ENCODE results near the gene GDE1. TPM values are rescaled to one million over a fixed set of nuclear protein-coding genes. Genes with fewer than 3 reads are reported as not detected.

GDE1 gene
- total and polyA plus RNA-seq, 9 of the 15 experiments (the other 6 are each of a cell fraction or from before 2014, with no cell fraction given), result 18.8 to 40.5 (median 22.3) TPM

- Histone ChIP-seq H3K9me1 (ENCODE audit: control insufficient read depth, insufficient read depth, low read length) (no peaks in the 10 kb centered on the region), H4K20me1 (replicated peaks; ENCODE audit: control insufficient read depth, insufficient read depth, low read length) (no peaks in the 10 kb centered on the region), H3K27me3 (ENCODE audit: control insufficient read depth in 2 of 2, insufficient read depth in 2 of 2, low read length in 2 of 2) (no peaks in the 10 kb centered on the region), H3K4me2 (ENCODE audit: insufficient read depth, low read length) (peak overlapping the region; percentile 88), H3K36me3 (ENCODE audit: control insufficient read depth, insufficient read depth, low read length) (peaks cover 11% of the 10 kb centered on the region; the same call in 2 of the 3 replicates), H3K9ac (ENCODE audit: insufficient read depth in 1 of 2, low read depth in 2 of 2, low read length in 2 of 2) (peak overlapping the region; percentile 90 to 95), H3K27ac (ENCODE audit: extremely low read depth, low read depth, low read length) (peak overlapping the region; percentile 89), H2AFZ (ENCODE audit: low read depth, low read length) (peak overlapping the region; percentile 96), H3K79me2 (ENCODE audit: control insufficient read depth, insufficient read depth, low read length) (no peaks in the 10 kb centered on the region; the same call in 2 of the 3 replicates), H3K4me3 (peak overlapping the region; percentile 67), H3K9me3 (replicated peaks; ENCODE audit: control insufficient read depth, insufficient read depth, low read depth, low read length) (no peaks in the 10 kb centered on the region), H3K4me1 (replicated peaks in 1 of 2; ENCODE audit: control insufficient read depth in 2 of 2, insufficient read depth in 2 of 2, low read length in 2 of 2) (peaks cover 0 to 8% of the 10 kb centered on the region in 2 experiments; a peak in 3 of 5 replicates)
- in situ Hi-C loops (cut with MboI) (no loop called here), intact Hi-C loops (cut with micrococcal nuclease) (no loop called here)
- FAIRE-seq (peak; percentile 86), ATAC-seq (peak; percentile 74), DNase-seq (ENCODE audit: extremely low read depth in 1 of 4, low spot score in 3 of 4) (peak; percentile 63 to 85 (median 70))
- CTCF ChIA-PET (ENCODE audit: low intra/inter-chr PET ratio), result no interaction called here
- WGBS (ENCODE audit: insufficient coverage, low coverage, missing lambda C conversion rate), result 14% methylated on average over 19 of the region's 19 CpGs
- BruUV-seq (replicated peaks), result TSS peak; percentile 73
- POLR2A ChIA-PET, result interaction anchor here (0.5 to 1.3 kb wide), 11 partner anchors 9 to 757 kb away, joined by 3 to 8 read pairs (median 3); no protein-coding TSS in a partner anchor
- TF ChIP-seq CBFA2T2 (conservative IDR thresholded peaks at IDR 0.05), result peak; percentile 35
- TF ChIP-seq CLOCK (CRISPR knock-in tag; IDR thresholded peaks at IDR 0.05; ENCODE audit: borderline replicate concordance), result no peak
- TF ChIP-seq KAT7 (CRISPR knock-in tag; IDR thresholded peaks at IDR 0.05; ENCODE audit: borderline replicate concordance), result no peak
- peak; percentile 57 for TF ChIP-seq TBP (optimal IDR thresholded peaks at IDR 0.05; ENCODE audit: low read depth, low read length)
- peak; percentile 38 for TF ChIP-seq POLR2B (IDR thresholded peaks at IDR 0.05; ENCODE audit: low read depth, partially characterized antibody)
- TF ChIP-seq ZC3H11A (IDR thresholded peaks at IDR 0.05; ENCODE audit: low read depth, low read length), result no peak
- TF ChIP-seq PREB (CRISPR knock-in tag; IDR thresholded peaks at IDR 0.05), result peak; percentile 76; the same call in 1 of the 2 replicates
- TF ChIP-seq PHF21A (IDR thresholded peaks at IDR 0.05; ENCODE audit: borderline replicate concordance, low read depth), result no peak
- no peak for TF ChIP-seq SAFB2 (IDR thresholded peaks at IDR 0.05; ENCODE audit: borderline replicate concordance, low read depth, low read length, severe bottlenecking)
- peak; percentile 28; the same call in 1 of the 2 replicates for TF ChIP-seq ZNF24 (IDR thresholded peaks at IDR 0.05)
- no peak for TF ChIP-seq DEAF1 (CRISPR knock-in tag; IDR thresholded peaks at IDR 0.05)
- no peak for TF ChIP-seq MCM3 (IDR thresholded peaks at IDR 0.05)
- TF ChIP-seq JUND (IDR thresholded peaks at IDR 0.05; ENCODE audit: borderline replicate concordance, low read depth, low read length), result no peak
- TF ChIP-seq JUND (tag; IDR thresholded peaks at IDR 0.05; ENCODE audit: borderline replicate concordance, low read depth, low read length), result 0 out of 3 replicates have a peak, but pooled peaks have one; percentile 14
- TF ChIP-seq POLR2G (IDR thresholded peaks at IDR 0.05; ENCODE audit: low read depth, low read length), result no peak
- TF ChIP-seq U2AF2 (optimal IDR thresholded peaks at IDR 0.05; ENCODE audit: low read depth, low read length), result no peak
- TF ChIP-seq BRD9 (IDR thresholded peaks at IDR 0.05; ENCODE audit: low read depth, partially characterized antibody), result peak; percentile 50
Measured at GRCh38 chr16:19555938-19556771, 34.3 kb upstream of the GDE1 start.
